HG02852 (cell line): ENCODE data around the gene TMEM202.
"Not testable (repeated sequence)": the region's sequence is repeated elsewhere in the genome, so short reads cannot be mapped to it uniquely, and the experiment has no call there.

Source experiments
- ATAC-seq: cut with Tn5 transposase; IDR thresholded peaks from one replicate; pipeline ENCODE4 v1.9.1; 2021; ENCODE audit warnings: mild to moderate bottlenecking, moderate library complexity; ENCODE audit not compliant: unreplicated experiment

The TMEM202 gene, protein sequence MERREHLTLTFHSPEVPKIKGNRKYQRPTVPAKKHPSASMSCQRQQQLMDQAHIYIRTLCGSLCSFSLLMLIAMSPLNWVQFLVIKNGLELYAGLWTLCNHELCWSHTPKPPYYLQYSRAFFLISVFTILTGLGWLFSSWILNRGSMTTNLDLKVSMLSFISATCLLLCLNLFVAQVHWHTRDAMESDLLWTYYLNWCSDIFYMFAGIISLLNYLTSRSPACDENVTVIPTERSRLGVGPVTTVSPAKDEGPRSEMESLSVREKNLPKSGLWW

DNA sequence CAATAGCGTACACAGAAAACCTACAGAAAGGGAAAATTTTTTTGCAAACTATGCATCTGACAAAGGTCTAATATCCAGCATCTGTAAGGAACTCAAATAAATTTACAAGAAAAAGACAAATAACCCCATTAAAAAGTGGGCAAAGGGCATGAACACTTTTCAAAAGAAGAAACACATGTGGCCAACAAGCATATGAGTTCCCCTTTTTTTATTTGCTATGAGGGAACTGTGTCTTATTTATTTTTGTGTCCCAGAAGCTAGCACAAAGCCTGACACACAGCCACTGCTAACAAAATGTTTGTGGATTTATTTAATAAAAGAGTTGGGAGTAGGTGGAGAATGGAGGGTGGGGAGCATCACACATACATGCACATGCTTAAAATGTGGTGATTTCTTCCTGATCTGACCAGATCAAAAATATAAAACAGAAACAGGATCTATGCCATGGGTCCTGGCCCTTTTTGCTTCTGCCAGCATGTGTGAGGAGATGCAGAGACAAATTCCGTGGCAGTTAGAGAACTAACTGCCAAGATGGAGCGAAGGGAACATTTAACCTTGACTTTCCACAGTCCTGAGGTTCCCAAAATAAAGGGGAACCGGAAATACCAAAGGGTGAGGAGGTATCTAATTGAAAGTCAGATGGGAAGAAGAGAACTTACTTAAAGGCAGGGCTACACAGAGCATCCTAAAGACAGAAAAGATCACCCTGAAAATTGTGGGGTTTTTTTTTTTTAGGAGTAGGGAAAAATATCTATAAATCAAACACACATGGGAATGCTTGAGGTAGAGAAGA, at the start of gene TMEM202:
Gene TMEM202 (plus strand): TSS at position 510 of the 793 bp plus-strand sequence. CDS start 22 bp downstream, at position 532.
- no peak for ATAC-seq

DNA sequence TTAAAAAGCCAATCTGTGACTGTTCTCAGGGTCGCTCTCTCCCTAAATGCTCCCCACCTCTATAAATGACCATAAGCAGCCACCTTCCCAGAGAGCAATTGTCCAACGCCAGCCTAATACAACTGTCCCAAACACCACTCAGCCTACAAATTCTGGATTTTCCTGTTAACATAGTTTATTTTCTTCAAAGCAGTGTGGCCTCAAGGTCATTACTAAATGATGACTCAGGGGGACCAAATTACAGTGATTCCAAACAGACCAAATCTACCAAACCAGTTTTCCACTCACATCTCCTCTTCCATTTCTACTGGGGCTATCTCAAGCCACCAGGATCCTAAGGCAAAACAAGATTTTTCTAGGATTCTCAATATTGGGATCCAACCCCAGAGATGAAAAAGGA, 44.8 kb upstream of the TMEM202 start:
- ATAC-seq: no peak

GRCh38 chr15:72354496-72354895, 43.6 kb upstream of the TMEM202 start:
- ATAC-seq: no peak

- no peak for ATAC-seq
These were observed 40.0 kb upstream of the TMEM202 start for GRCh38 chr15:72358121-72358520.

- ATAC-seq: peak; percentile 52
These were observed 39.4 kb upstream of the TMEM202 start for GRCh38 chr15:72358650-72359171.

- ATAC-seq: no peak
These were observed 36.9 kb upstream of the TMEM202 start for GRCh38 chr15:72361176-72361575.

DNA sequence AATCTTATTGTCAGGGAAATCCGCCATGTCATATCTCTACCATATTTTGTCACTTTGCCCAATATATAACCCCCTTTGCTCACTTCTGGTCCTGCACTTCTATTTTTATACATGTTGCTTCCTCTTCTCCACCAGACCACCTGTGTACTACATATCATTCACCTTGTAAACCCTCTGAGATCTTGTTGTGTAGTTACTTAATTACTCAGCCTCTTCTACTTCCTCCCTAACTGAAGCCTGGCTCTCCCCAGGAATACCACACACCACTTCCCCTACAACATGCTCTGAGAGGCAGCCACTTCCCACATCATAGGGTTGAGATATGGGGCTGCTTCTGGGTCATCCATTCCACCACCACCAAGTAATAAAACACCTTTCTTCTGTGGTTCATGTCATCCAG, 32.3 kb upstream of the TMEM202 start:
- peak; percentile 86 for ATAC-seq

- no peak for ATAC-seq
These were observed 29.8 kb upstream of the TMEM202 start for GRCh38 chr15:72368325-72368724.

DNA sequence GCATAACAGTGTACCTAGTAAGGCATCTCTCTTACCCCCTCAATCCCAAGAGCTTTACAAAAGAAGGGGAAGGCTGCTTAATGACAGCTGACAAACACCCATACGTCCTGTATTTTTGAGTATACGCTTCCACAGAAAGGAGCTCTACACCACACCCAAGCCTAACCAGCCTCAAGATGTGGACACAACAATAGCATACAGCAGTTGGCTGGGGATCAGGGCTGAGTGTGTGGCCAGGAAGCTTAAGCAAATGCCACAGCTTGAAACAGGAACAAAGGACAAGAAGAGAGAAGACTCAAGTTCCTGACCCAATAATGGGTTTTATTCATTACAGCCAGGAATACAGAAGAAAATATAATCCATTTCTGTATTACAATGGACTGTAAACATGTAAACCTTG, 29.2 kb upstream of the TMEM202 start:
- no peak for ATAC-seq

- ATAC-seq: no peak
These were observed 28.1 kb upstream of the TMEM202 start for GRCh38 chr15:72369964-72370363.

DNA sequence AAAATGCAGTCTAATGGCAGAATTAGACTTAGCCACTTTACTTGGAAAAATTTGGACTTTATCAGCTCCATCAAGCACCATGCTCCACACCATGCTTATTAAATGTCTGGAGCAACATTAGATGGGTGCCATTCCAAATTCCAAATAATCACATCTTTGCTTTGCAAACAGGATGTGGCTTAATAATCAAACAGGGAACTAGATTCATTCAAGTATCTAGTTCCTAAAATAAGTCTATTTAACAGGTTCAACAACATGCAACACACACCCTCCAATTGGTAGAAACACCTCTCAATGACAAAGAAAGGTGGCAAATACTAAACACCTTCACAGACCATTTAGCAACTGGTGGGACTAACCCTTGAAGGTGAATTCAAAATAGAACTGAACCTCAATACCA, 25.7 kb upstream of the TMEM202 start:
- ATAC-seq: no peak

DNA sequence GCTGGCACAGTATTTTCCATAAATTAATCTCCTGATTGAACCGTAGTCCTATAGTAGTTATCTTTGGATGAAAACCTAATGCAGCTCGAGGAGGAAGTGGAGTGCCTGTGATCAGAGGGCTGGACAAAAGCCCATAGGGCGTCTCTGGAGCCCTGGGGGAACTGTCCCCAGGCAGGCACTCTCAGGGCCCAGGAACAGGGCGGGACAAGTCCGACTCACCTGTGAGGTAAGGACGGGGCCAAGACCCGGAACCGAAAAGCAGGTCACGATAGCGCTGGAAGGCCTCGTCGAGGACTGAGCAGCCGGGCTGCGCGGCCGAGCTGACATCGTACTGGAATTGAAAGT, 22.6 kb upstream of the TMEM202 start:
- peak; percentile 35 for ATAC-seq

DNA sequence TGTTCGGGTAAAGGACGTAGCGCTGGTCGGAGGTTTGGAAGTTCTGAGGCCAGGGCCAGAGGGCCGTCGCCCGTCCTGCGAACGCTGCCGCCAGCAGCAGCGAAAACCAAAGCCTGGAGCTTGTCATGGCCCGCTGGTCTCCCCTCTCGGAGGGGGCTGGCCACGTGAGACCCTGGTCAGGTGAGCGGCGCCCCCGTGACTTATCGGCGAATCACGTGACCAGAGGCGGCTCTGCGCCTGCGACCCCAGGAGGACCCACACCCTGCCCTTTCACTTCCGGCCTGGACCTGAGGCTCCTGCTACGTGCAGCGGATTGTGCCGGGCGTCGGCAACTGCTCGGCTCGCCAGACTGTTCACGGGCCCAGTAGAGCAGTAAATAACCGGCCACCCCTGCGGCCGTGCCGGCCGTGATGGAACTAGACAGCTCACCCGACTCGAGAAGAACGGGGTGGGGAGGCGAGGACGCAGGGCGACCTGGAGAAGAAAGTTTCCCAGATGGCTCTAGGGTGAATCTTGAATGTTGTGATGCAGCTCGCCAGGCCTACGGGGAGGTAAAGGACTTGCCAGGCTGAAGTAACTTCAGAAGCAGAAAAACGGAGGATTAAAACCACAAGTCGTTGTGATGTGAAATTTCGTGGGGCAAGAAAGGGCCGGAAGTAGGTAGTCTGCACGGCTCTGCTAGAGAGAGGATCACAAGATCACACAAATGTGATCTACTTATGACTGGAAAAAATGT, 22.1 kb upstream of the TMEM202 start, which contains the start of gene HEXA:
Gene HEXA (minus strand): TSS at position 169 of the 736 bp plus-strand sequence. CDS start 42 bp downstream, at position 127.
- peak; percentile 91 for ATAC-seq

DNA sequence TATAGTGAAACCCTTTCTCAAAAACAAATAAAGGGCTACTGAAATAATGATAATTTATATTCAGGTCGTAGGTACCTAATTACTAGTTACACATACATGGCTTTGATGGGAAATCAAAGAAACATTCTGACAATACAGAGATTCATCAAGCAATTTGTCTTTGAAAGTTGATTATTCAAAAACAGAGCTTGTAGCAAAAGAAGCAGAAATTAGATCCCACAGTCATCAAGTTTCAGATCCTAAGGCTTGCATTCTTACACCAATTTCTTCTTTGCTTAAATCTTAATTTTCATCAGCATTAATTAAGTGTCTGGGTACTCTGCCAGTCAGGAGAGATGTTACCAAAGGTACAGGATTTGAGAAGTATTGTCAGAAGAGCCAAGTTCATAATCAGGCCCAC, 20.8 kb upstream of the TMEM202 start:
- ATAC-seq: no peak

DNA sequence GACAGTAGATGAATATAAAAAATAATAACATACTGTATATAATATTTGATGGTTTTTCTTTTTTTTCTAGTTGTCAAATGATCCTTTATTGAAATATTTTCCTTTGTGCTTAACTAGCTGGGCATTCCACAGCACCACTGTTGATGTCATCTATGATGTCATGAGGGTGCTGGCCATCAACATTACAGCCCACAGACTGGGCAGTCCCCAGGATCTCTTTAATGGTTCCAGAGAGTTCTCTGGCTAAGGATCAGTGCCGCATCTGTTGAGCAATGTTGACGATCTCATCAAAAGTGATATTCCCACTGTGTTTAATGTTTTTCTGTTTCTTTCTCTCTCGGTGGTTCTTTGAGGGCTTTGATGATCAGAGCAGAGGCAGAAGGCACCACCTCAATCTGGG, 19.0 kb upstream of the TMEM202 start:
- ATAC-seq: not testable (repeated sequence)

- ATAC-seq: no peak
These were observed 18.2 kb upstream of the TMEM202 start for GRCh38 chr15:72379856-72380430.

DNA sequence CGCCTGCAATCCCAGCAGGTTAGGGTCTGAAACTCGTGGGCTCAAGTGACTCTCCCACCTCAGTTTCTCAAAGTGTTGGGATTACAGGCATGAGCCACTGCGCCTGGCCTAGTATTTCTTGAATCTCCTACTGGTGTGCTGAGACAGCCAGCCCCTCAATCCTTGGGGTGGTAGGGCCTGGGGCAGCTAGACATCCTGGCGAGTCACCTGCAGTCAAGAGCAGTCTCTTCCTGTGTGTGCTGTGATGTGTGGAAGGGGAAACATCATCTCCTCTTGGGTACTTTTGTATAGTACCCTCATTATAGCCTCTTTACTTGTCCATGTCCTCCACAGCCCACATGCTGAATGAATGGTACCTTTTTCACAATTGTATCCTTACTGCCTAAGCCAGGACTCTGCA, 17.4 kb upstream of the TMEM202 start:
- no peak for ATAC-seq

GRCh38 chr15:72382146-72382545, 16.0 kb upstream of the TMEM202 start:
- ATAC-seq: no peak

- no peak for ATAC-seq
These were observed 10.4 kb upstream of the TMEM202 start for GRCh38 chr15:72387741-72388140.

DNA sequence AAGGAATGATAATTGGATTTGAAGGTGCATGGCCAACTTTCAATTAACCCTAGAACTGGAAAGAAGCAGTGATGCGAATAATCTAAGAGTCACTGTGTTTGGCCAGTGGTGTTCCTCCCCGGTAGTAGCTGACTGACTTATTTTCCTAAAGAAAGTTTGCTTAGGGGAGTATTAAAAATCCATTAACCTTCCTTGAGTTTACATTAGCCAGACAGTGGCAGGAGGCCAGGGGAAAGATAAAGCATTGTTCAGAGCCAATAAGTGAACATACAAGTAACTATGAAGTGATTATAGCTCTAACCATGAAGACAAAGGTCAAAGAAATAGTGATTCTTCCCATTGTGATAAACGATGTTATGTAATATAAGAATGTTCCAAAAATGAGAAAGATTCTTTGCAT, 8.9 kb upstream of the TMEM202 start:
- no peak for ATAC-seq

DNA sequence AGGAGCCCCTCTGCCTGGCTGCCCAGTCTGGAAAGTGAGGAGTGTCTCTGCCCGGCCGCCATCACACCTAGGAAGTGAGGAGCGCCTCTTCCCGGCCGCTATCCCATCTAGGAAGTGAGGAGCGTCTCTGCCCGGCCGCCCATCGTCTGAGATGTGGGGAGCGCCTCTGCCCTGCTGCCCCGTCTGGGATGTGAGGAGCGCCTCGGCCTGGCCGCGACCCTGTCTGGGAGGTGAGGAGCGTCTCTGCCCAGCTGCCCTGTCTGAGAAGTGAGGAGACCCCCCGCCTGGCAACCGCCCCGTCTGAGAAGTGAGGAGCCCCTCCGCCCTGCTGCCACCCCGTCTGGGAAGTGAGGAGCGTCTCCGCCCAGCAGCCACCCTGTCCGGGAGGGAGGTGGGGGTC, 1.8 kb upstream of the TMEM202 start:
- not testable (repeated sequence) for ATAC-seq
